GM23338 (cell line): Measurements from ENCODE around the gene ZBTB42. TPM values are rescaled to one million over a fixed set of nuclear protein-coding genes. Genes with fewer than 3 reads are reported as not detected.

Experiments
- ATAC-seq: fragments of 200-7000 bp; cut with Tn5 transposase; 3 replicates; pipeline ENCODE4 v1.9.1; 2020
- DNase-seq: peaks from one replicate; pipeline ENCODE4 v3.0.0-alpha.2; 2015; ENCODE audit warnings: low spot score
- H2AFZ ChIP-seq: fragments of 200-600 bp; sonication (generic); 2 replicates; pipeline ENCODE4 v1.8.0; 2016; ENCODE audit warnings: antibody characterized with exemption, mild to moderate bottlenecking, moderate library complexity
- H3F3A ChIP-seq: fragments of 200-600 bp; sonication (generic); replicated peaks from 2 replicates; pipeline ENCODE4 v1.8.0; 2017; ENCODE audit warnings: antibody characterized with exemption, mixed run types, low read depth
- H3K27ac ChIP-seq: fragments of 200-600 bp; sonication (generic); 2 replicates; pipeline ENCODE4 v1.6.1; 2016; ENCODE audit warnings: low read depth
- H3K27me3 ChIP-seq: fragments of 200-600 bp; sonication (generic); 2 replicates; pipeline ENCODE4 v1.8.0; 2016; ENCODE audit warnings: mild to moderate bottlenecking, mixed run types, moderate library complexity; ENCODE audit not compliant: insufficient read depth
- H3K36me3 ChIP-seq: fragments of 200-600 bp; sonication (generic); 2 replicates; pipeline ENCODE4 v1.8.0; 2016; ENCODE audit warnings: mild to moderate bottlenecking; ENCODE audit not compliant: insufficient read depth
- H3K4me1 ChIP-seq: fragments of 200-600 bp; sonication (generic); 2 replicates; pipeline ENCODE4 v1.8.0; 2016; ENCODE audit warnings: mild to moderate bottlenecking, moderate library complexity; ENCODE audit not compliant: insufficient read depth
- H3K4me2 ChIP-seq: fragments of 200-600 bp; sonication (generic); 2 replicates; pipeline ENCODE4 v1.7.1; 2017; ENCODE audit warnings: mixed run types
- H3K4me3 ChIP-seq: fragments of 200-600 bp; sonication (generic); 2 replicates; pipeline ENCODE4 v1.6.1; 2016; ENCODE audit warnings: mixed run types
- H3K79me2 ChIP-seq: fragments of 200-600 bp; sonication (generic); replicated peaks from 2 replicates; pipeline ENCODE4 v1.8.0; 2017; ENCODE audit warnings: mild to moderate bottlenecking; ENCODE audit not compliant: insufficient read depth
- H3K9me2 ChIP-seq: fragments of 200-600 bp; sonication (generic); 2 replicates; pipeline ENCODE4 v1.8.0; 2017; ENCODE audit not compliant: insufficient read depth
- H4K20me1 ChIP-seq: fragments of 200-600 bp; sonication (generic); replicated peaks from 2 replicates; pipeline ENCODE4 v1.8.0; 2017; ENCODE audit warnings: mild to moderate bottlenecking; ENCODE audit not compliant: insufficient read depth
- H3K27ac Mint-ChIP-seq: 2 replicates; pipeline ENCODE4 v1.8.0; 2020; ENCODE audit warnings: inconsistent platforms, mild to moderate bottlenecking, moderate library complexity, mixed read lengths
- H3K27me3 Mint-ChIP-seq: 3 replicates; pipeline ENCODE4 v1.8.0; 2022; ENCODE audit warnings: low read depth, mild to moderate bottlenecking, moderate library complexity, mixed read lengths, inconsistent platforms; ENCODE audit not compliant: insufficient read depth, poor library complexity
- H3K36me3 Mint-ChIP-seq: 3 replicates; pipeline ENCODE4 v1.8.0; 2021; ENCODE audit warnings: low read depth, mild to moderate bottlenecking, inconsistent platforms, moderate library complexity, mixed read lengths
- H3K4me1 Mint-ChIP-seq: 3 replicates; pipeline ENCODE4 v1.8.0; 2020; ENCODE audit warnings: mild to moderate bottlenecking, inconsistent platforms, mixed read lengths
- H3K4me3 Mint-ChIP-seq: 3 replicates; pipeline ENCODE4 v1.8.0; 2021; ENCODE audit warnings: moderate library complexity, mild to moderate bottlenecking, inconsistent platforms, mixed read lengths
- H3K9me3 Mint-ChIP-seq: 3 replicates; pipeline ENCODE4 v1.8.0; 2020; ENCODE audit warnings: moderate library complexity, mild to moderate bottlenecking, inconsistent platforms, mixed read lengths
- CREB1 ChIP-seq: fragments of 250-450 bp; sonication (Bioruptor Pico); IDR thresholded peaks from 2 replicates; pipeline ENCODE4 v1.5.0; 2020; ENCODE audit warnings: low read depth, mild to moderate bottlenecking, moderate library complexity
- EZH2 ChIP-seq: fragments of 200-600 bp; sonication (generic); IDR thresholded peaks from one replicate; pipeline ENCODE4 v1.8.0; 2017; ENCODE audit warnings: antibody characterized with exemption, mild to moderate bottlenecking, low read depth; ENCODE audit not compliant: unreplicated experiment
- EZH2phosphoT487 ChIP-seq: fragments of 200-600 bp; sonication (generic); IDR thresholded peaks from one replicate; pipeline ENCODE4 v1.8.1; 2018; ENCODE audit warnings: antibody characterized with exemption; ENCODE audit not compliant: unreplicated experiment
- JUNB ChIP-seq: IDR thresholded peaks from one replicate; pipeline ENCODE4 v1.6.1; 2016; ENCODE audit warnings: antibody characterized with exemption; ENCODE audit not compliant: unreplicated experiment
- NANOG ChIP-seq: IDR thresholded peaks from 2 replicates; pipeline ENCODE4 v1.6.1; 2016; ENCODE audit warnings: antibody characterized with exemption, borderline replicate concordance
- POLR2AphosphoS5 ChIP-seq: IDR thresholded peaks from 2 replicates; pipeline ENCODE4 v1.6.1; 2016; ENCODE audit warnings: antibody characterized with exemption, low read depth
- STAT1 ChIP-seq: IDR thresholded peaks from one replicate; pipeline ENCODE4 v1.6.1; 2016; ENCODE audit warnings: antibody characterized with exemption; ENCODE audit not compliant: unreplicated experiment
- ZNF114 ChIP-seq: fragments of 250-450 bp; sonication (Bioruptor Pico); IDR thresholded peaks from 2 replicates; pipeline ENCODE4 v1.5.0; 2020; ENCODE audit warnings: mild to moderate bottlenecking, moderate library complexity
- ZNF331 ChIP-seq: fragments of 250-450 bp; sonication (Bioruptor Pico); IDR thresholded peaks from 2 replicates; pipeline ENCODE4 v1.5.0; 2020; ENCODE audit warnings: low read depth, mild to moderate bottlenecking, moderate library complexity
- polyA plus RNA-seq: library from polyadenylated mRNA; unstranded; fragments of >200 nt; fragmentation: Nextera tagmentation; extraction: Ambion mirVana; gene quantifications from 2 replicates; pipeline ENCODE4 v1.2.1, GENCODE V29; 2016
- total RNA-seq: library from RNA; depleted of rRNA; stranded (reverse); fragments of >200 nt; shearing (Covaris generic); gene quantifications from 2 replicates; pipeline ENCODE4 v1.2.3, GENCODE V29; 2014
- TF ChIP-seq, protein P1 (sequence below), 2 experiments: fragments of 200-600 bp in 1 of 2; sonication (generic) in 1 of 2; conservative IDR thresholded peaks; 2 replicates each; pipeline versions ENCODE4 v1.5.1 to v1.6.1; 2016 to 2017; ENCODE audit warnings: antibody characterized with exemption in 2 of 2, low read depth in 2 of 2, mild to moderate bottlenecking in 2 of 2, moderate library complexity in 1 of 2
- TF ChIP-seq, protein P2 (sequence below): IDR thresholded peaks from one replicate; pipeline ENCODE4 v1.6.1; 2018; ENCODE audit warnings: antibody characterized with exemption; ENCODE audit not compliant: unreplicated experiment
- TF ChIP-seq, protein P3 (sequence below): IDR thresholded peaks from 2 replicates; pipeline ENCODE4 v1.6.1; 2016; ENCODE audit warnings: antibody characterized with exemption
- TF ChIP-seq, protein P4 (sequence below): fragments of 250-450 bp; sonication (Bioruptor Pico); IDR thresholded peaks from 2 replicates; pipeline ENCODE4 v1.5.0; 2020; ENCODE audit warnings: mild to moderate bottlenecking, moderate library complexity

The ZBTB42 gene
- total and polyA plus RNA-seq, 2 experiments from 2014 or later = 0.70 to 4.4 TPM

DNA sequence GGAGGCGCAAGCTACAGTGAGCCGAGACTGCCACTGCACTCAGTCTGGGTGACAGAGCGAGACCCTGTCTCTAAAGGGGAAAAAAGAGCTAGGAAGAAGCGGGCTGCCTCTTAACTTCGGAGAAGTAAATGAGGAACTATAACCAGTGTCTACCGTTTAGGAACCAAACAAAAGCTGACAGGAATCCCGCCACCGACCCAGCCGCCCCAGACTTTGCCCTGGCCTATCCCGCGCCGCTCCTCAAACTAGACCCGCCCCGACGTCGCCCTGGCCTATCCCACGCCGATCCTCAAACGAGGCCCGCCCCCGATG, 48.5 kb upstream of the ZBTB42 start:
- peak overlapping the region; percentile 86 for H3K4me3 Mint-ChIP-seq
- Histone ChIP-seq H3K27ac (peak overlapping the region; percentile 56; the same call in 1 of the 2 replicates), H3K36me3 (peaks cover 5% of the 10 kb centered on the region; the same call in 1 of the 2 replicates), H2AFZ (peak overlapping the region; percentile 91; the same call in 1 of the 2 replicates), H3K4me1 (peaks cover 6% of the 10 kb centered on the region; the same call in 1 of the 2 replicates), H4K20me1 (peaks cover 11% of the 10 kb centered on the region), H3K9me2 (no peaks in the 10 kb centered on the region), H3K27me3 (no peaks in the 10 kb centered on the region), H3F3A (no peaks in the 10 kb centered on the region), H3K79me2 (peaks cover 32% of the 10 kb centered on the region), H3K4me2 (peak overlapping the region; percentile 64), H3K4me3 (peak overlapping the region; percentile 93)
- TF ChIP-seq POLR2AphosphoS5 = no peak
- TF ChIP-seq CREB1 (CRISPR knock-in tag) = no peak
- TF ChIP-seq, protein P1, sequence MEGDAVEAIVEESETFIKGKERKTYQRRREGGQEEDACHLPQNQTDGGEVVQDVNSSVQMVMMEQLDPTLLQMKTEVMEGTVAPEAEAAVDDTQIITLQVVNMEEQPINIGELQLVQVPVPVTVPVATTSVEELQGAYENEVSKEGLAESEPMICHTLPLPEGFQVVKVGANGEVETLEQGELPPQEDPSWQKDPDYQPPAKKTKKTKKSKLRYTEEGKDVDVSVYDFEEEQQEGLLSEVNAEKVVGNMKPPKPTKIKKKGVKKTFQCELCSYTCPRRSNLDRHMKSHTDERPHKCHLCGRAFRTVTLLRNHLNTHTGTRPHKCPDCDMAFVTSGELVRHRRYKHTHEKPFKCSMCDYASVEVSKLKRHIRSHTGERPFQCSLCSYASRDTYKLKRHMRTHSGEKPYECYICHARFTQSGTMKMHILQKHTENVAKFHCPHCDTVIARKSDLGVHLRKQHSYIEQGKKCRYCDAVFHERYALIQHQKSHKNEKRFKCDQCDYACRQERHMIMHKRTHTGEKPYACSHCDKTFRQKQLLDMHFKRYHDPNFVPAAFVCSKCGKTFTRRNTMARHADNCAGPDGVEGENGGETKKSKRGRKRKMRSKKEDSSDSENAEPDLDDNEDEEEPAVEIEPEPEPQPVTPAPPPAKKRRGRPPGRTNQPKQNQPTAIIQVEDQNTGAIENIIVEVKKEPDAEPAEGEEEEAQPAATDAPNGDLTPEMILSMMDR (conservative IDR thresholded peaks at IDR 0.05; ENCODE audit: low read depth in 2 of 2) = no peak
- no peak for TF ChIP-seq ZNF114 (CRISPR knock-in tag)
- TF ChIP-seq, protein P2, sequence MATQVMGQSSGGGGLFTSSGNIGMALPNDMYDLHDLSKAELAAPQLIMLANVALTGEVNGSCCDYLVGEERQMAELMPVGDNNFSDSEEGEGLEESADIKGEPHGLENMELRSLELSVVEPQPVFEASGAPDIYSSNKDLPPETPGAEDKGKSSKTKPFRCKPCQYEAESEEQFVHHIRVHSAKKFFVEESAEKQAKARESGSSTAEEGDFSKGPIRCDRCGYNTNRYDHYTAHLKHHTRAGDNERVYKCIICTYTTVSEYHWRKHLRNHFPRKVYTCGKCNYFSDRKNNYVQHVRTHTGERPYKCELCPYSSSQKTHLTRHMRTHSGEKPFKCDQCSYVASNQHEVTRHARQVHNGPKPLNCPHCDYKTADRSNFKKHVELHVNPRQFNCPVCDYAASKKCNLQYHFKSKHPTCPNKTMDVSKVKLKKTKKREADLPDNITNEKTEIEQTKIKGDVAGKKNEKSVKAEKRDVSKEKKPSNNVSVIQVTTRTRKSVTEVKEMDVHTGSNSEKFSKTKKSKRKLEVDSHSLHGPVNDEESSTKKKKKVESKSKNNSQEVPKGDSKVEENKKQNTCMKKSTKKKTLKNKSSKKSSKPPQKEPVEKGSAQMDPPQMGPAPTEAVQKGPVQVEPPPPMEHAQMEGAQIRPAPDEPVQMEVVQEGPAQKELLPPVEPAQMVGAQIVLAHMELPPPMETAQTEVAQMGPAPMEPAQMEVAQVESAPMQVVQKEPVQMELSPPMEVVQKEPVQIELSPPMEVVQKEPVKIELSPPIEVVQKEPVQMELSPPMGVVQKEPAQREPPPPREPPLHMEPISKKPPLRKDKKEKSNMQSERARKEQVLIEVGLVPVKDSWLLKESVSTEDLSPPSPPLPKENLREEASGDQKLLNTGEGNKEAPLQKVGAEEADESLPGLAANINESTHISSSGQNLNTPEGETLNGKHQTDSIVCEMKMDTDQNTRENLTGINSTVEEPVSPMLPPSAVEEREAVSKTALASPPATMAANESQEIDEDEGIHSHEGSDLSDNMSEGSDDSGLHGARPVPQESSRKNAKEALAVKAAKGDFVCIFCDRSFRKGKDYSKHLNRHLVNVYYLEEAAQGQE = no peak
- TF ChIP-seq, protein P3, sequence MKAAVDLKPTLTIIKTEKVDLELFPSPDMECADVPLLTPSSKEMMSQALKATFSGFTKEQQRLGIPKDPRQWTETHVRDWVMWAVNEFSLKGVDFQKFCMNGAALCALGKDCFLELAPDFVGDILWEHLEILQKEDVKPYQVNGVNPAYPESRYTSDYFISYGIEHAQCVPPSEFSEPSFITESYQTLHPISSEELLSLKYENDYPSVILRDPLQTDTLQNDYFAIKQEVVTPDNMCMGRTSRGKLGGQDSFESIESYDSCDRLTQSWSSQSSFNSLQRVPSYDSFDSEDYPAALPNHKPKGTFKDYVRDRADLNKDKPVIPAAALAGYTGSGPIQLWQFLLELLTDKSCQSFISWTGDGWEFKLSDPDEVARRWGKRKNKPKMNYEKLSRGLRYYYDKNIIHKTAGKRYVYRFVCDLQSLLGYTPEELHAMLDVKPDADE = no peak
- no peak for TF ChIP-seq JUNB
- no peak for TF ChIP-seq EZH2
- no peak for TF ChIP-seq NANOG
- no peak for TF ChIP-seq EZH2phosphoT487
- TF ChIP-seq, protein P4, sequence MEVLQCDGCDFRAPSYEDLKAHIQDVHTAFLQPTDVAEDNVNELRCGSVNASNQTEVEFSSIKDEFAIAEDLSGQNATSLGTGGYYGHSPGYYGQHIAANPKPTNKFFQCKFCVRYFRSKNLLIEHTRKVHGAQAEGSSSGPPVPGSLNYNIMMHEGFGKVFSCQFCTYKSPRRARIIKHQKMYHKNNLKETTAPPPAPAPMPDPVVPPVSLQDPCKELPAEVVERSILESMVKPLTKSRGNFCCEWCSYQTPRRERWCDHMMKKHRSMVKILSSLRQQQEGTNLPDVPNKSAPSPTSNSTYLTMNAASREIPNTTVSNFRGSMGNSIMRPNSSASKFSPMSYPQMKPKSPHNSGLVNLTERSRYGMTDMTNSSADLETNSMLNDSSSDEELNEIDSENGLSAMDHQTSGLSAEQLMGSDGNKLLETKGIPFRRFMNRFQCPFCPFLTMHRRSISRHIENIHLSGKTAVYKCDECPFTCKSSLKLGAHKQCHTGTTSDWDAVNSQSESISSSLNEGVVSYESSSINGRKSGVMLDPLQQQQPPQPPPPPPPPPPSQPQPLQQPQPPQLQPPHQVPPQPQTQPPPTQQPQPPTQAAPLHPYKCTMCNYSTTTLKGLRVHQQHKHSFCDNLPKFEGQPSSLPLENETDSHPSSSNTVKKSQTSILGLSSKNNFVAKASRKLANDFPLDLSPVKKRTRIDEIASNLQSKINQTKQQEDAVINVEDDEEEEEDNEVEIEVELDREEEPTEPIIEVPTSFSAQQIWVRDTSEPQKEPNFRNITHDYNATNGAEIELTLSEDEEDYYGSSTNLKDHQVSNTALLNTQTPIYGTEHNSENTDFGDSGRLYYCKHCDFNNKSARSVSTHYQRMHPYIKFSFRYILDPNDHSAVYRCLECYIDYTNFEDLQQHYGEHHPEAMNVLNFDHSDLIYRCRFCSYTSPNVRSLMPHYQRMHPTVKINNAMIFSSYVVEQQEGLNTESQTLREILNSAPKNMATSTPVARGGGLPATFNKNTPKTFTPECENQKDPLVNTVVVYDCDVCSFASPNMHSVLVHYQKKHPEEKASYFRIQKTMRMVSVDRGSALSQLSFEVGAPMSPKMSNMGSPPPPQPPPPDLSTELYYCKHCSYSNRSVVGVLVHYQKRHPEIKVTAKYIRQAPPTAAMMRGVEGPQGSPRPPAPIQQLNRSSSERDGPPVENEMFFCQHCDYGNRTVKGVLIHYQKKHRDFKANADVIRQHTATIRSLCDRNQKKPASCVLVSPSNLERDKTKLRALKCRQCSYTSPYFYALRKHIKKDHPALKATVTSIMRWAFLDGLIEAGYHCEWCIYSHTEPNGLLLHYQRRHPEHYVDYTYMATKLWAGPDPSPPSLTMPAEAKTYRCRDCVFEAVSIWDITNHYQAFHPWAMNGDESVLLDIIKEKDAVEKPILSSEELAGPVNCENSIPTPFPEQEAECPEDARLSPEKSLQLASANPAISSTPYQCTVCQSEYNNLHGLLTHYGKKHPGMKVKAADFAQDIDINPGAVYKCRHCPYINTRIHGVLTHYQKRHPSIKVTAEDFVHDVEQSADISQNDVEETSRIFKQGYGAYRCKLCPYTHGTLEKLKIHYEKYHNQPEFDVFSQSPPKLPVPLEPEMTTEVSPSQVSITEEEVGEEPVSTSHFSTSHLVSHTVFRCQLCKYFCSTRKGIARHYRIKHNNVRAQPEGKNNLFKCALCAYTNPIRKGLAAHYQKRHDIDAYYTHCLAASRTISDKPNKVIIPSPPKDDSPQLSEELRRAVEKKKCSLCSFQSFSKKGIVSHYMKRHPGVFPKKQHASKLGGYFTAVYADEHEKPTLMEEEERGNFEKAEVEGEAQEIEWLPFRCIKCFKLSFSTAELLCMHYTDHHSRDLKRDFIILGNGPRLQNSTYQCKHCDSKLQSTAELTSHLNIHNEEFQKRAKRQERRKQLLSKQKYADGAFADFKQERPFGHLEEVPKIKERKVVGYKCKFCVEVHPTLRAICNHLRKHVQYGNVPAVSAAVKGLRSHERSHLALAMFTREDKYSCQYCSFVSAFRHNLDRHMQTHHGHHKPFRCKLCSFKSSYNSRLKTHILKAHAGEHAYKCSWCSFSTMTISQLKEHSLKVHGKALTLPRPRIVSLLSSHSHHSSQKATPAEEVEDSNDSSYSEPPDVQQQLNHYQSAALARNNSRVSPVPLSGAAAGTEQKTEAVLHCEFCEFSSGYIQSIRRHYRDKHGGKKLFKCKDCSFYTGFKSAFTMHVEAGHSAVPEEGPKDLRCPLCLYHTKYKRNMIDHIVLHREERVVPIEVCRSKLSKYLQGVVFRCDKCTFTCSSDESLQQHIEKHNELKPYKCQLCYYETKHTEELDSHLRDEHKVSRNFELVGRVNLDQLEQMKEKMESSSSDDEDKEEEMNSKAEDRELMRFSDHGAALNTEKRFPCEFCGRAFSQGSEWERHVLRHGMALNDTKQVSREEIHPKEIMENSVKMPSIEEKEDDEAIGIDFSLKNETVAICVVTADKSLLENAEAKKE (CRISPR knock-in tag) = no peak
- TF ChIP-seq STAT1 = no peak
- no peak for TF ChIP-seq ZNF331 (CRISPR knock-in tag)
- peaks cover 17% of the 10 kb centered on the region for H3K4me1 Mint-ChIP-seq
- peaks cover 27% of the 10 kb centered on the region for H3K9me3 Mint-ChIP-seq
- peak overlapping the region; percentile 59; the same call in 1 of the 2 replicates for H3K27ac Mint-ChIP-seq
- peak; percentile 83 for ATAC-seq
- peaks cover 49% of the 10 kb centered on the region for H3K36me3 Mint-ChIP-seq
- no peak for DNase-seq
- H3K27me3 Mint-ChIP-seq = peaks cover 28% of the 10 kb centered on the region
